Limb (tissue), 2 donors: ENCODE data around the gene DRC1.
"Not testable (repeated sequence)": the region's sequence is repeated elsewhere in the genome, so short reads cannot be mapped to it uniquely, and the experiment has no call there.

ENCODE experiments used
- DNase-seq, 2 donors: peaks; one replicate each; pipeline ENCODE4 v3.0.0-alpha.2; 2016; ENCODE audit errors: extremely low spot score in 2 of 2

Gene DRC1

GRCh38 chr2:26463244-26464192 lies 61.8 kb downstream of the DRC1 start:
- DNase-seq = peak in 1 of 2 donors; percentile 29

GRCh38 chr2:26464390-26465265 lies 62.9 kb downstream of the DRC1 start:
- DNase-seq = peak in 1 of 2 donors; percentile 11

GRCh38 chr2:26465266-26465925 lies 63.7 kb downstream of the DRC1 start:
- DNase-seq = peak in 1 of 2 donors; percentile 16

GRCh38 chr2:26465981-26466471 lies 64.3 kb downstream of the DRC1 start:
- DNase-seq = no peak

- no peak for DNase-seq
Observed at GRCh38 chr2:26466662-26467310, 65.1 kb downstream of the DRC1 start.

- DNase-seq = not testable (repeated sequence)
Observed at GRCh38 chr2:26468544-26468943, 66.8 kb downstream of the DRC1 start.

GRCh38 chr2:26469092-26469710 lies 67.5 kb downstream of the DRC1 start:
- no peak for DNase-seq

GRCh38 chr2:26469955-26470354 lies 68.2 kb downstream of the DRC1 start:
- DNase-seq = no peak

- no peak for DNase-seq
Observed at GRCh38 chr2:26470601-26471260, 69.0 kb downstream of the DRC1 start.

GRCh38 chr2:26471289-26471688 lies 69.6 kb downstream of the DRC1 start:
- no peak for DNase-seq

GRCh38 chr2:26471766-26472706 lies 70.3 kb downstream of the DRC1 start:
- no peak for DNase-seq

- DNase-seq = no peak
Observed at GRCh38 chr2:26472821-26473655, 71.3 kb downstream of the DRC1 start.

GRCh38 chr2:26473796-26474195 lies 72.1 kb downstream of the DRC1 start:
- DNase-seq = no peak

GRCh38 chr2:26474261-26474785 lies 72.6 kb downstream of the DRC1 start:
- no peak for DNase-seq

GRCh38 chr2:26475037-26475436 lies 73.3 kb downstream of the DRC1 start:
- no peak for DNase-seq

GRCh38 chr2:26475832-26476501 lies 74.2 kb downstream of the DRC1 start:
- DNase-seq = no peak
